HG02884 (cell line): ENCODE results near the gene BAZ2B.

Experiments used
- ATAC-seq: cut with Tn5 transposase; IDR thresholded peaks from one replicate; pipeline ENCODE4 v1.9.1; 2021; ENCODE audit warnings: mild to moderate bottlenecking, moderate library complexity; ENCODE audit not compliant: unreplicated experiment

Gene BAZ2B

GRCh38 chr2:159617646-159618045 lies 1.3 kb upstream of the BAZ2B start:
- no peak for ATAC-seq

GRCh38 chr2:159617100-159617499 lies 752 bp upstream of the BAZ2B start:
- no peak for ATAC-seq

DNA sequence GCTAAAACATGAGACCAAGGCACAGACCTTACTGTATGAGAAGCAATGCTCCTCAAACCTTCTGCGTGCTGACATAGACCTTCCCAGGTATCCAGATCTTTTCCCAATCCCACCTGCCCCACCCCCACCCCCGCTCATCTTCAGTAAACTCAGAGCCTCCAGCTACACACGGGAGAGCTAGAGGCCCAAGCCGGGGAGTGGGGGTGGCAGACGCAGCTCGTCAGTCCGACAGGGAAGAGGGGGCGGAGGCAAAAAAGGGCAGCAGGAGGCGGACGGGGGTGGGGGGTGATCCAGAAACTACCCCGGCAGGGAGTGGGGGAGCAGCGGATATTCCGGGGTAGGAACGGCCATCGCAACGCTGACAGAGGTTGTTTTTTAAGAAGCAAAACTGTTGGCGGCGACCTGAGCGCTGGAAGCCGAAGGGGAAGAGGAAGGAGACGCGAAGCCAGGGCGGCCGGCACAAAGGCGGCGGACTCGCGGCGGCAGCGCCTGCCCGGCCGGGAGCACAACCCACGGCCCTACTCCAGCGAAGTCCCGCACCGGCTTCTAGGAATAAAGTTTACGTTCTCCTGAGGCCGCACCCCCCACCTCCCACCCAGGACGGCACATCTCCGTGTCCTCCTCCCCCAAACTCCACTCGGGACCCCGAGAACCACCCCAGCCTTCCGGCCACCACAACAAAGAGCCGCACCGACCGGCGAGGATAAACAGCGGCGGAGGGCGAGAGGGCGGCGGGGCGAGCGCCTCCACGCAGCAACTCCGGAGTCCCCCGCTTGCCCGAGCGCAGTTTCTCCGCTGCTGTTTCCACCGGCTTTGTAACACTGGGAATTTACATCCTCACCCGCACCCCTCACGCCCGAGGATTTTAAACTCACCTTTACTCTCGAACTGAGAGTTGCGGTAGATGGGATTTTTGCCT lies 722 bp downstream of the BAZ2B start:
- ATAC-seq = peak; percentile 57

DNA sequence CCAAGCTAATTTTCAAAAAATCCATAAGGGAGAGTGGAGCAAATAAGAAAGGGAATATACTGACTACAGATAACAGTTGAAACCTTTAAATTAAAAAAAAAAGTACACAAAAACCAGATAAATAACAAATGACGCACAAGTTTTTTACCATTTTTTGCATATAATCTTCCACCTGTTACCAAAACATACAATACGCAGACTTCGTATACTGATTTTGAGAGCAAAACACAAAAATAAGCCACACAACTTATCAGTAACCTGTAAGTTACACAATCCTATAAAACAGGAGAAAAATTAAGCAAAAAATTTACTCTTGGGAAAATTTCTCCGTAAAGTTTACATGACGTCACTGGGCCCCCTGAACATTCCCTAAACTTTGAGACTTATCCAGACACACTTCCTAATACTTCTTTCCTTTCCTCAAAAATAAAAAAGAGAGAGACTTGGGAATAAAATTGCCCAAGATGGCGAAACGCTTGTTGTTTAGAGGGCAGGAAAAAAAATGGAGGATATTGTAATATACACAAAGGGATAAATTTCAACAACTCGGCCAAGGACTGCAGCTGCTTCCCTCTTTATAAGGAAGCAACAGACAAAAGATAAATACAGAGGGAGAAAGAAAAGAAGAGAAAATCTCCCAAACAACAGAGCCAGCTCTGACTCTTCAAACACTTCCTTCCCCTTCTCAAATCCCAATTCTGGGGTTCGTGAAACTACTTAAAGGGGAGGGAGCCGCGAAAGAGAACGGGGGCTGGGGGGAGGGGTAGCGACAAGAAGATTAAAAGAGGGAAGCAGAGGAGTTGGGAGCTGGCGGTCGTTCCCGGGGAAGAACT lies 1.6 kb downstream of the BAZ2B start:
- peak; percentile 2 for ATAC-seq

DNA sequence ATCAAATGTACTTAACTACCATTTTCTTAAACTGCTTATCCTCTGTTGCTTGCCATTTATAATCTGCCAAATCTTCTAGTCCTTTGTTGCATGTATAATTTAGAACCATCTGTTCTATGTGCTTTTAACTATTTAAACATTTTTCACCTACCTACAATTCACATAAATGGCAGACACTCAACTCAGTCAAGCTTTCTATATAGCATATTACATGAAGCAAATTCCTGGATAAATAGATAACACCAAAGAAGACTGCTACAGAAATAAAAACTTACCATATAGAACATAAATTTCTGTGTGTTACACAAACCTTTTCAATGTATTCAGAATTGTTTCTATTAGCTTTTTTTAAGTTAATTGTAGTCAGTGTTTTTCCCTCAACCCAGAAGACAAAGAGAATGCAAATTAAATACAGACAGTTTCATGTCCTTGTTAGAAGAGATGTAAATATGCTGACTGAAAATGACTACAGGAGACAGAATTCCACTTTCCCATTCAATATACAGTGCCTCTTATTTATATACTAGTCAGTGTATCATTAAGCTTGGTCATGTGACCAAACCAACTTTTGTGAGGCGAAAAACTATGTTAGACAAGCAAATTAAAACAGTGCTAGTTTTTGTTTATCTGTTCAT lies 2.6 kb downstream of the BAZ2B start:
- ATAC-seq = no peak

- no peak for ATAC-seq
These were observed 3.3 kb downstream of the BAZ2B start for GRCh38 chr2:159613091-159613490.

- no peak for ATAC-seq
These were observed 4.0 kb downstream of the BAZ2B start for GRCh38 chr2:159612255-159612901.

GRCh38 chr2:159609811-159610549 lies 6.4 kb downstream of the BAZ2B start:
- no peak for ATAC-seq

GRCh38 chr2:159608723-159609308 lies 7.5 kb downstream of the BAZ2B start:
- no peak for ATAC-seq

DNA sequence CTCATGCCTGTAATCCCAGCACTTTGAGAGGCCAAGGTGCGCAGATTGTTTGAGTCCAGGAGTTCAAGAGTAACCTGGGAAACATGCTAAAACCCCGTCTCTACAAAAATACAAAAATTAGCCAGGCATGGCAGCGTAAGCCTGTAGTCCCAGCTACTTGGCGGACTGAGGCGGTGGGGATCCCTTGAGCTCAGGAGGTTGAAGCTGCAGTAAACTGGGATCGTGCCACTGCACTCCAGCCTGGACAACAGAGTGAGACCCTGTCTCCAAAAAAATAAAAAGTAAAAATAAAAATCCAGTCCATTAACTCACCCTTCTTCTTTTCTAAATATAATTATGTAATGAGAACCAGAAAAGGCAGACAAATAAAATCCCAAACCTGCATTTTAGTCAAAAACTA lies 8.2 kb downstream of the BAZ2B start:
- no peak for ATAC-seq

GRCh38 chr2:159606287-159606686 lies 10.1 kb downstream of the BAZ2B start:
- no peak for ATAC-seq

GRCh38 chr2:159605441-159606178 lies 10.7 kb downstream of the BAZ2B start:
- ATAC-seq = no peak

- ATAC-seq = no peak
These were observed 12.2 kb downstream of the BAZ2B start for GRCh38 chr2:159604159-159604558.

GRCh38 chr2:159600752-159601151 lies 15.6 kb downstream of the BAZ2B start:
- no peak for ATAC-seq

- no peak for ATAC-seq
These were observed 20.8 kb downstream of the BAZ2B start for GRCh38 chr2:159595410-159596046.

DNA sequence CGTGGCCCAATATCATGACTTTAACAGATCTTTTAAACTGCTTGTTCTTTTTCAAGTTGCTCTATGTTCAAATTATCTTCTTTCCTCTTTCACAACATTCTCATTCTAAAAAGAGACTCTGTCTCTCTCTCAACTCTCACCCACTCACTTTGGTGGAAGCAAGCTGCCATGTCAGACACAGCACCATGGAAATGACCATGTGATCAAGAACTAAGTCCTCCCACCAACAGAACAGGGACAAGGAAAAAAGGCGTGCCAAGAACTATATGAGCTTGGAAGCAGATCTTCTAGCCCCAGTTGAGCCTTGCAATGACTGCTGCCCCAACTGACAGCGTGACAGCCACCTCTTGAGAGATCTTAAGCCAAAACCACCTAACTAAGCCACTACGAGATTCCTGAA lies 23.9 kb downstream of the BAZ2B start:
- ATAC-seq = no peak

DNA sequence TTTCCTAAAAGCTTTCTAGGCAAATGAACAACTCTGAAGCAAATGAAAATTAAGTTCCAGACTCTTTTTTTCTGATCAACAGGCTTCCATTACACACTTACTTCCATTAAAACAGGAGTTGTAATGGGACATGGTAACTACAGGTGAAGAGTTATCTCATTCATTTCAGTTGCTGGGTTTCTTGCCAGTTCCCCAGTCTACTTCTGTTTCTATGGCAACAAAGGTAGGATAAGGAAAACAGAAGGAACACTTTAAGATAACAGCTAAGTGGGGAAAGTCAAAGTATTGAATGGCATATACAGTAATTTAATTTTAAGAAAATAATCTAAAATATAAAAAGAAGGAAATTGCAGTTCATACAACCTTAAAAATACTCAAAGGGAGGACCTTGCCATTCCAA lies 25.1 kb downstream of the BAZ2B start:
- ATAC-seq = no peak

- ATAC-seq = no peak
These were observed 27.1 kb downstream of the BAZ2B start for GRCh38 chr2:159589286-159589685.

DNA sequence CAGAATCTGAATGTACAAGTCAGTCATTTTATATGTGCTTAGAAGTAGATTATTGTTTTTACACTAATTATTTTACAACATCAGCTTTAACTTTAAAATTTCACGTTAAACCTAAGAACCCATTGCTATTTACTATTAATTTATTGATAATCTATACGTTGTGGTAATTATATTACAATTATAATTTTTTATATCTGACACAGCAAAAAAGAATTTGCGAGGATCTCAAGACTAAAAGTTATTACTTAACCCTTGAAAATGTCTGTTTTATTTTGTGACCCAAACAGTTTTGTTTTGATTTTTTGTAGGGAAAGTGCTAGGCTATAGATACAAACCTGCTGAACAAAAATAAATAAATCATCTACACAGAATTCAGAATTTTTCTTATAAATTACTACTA lies 30.3 kb downstream of the BAZ2B start:
- no peak for ATAC-seq
